GM23338 (cell line): ENCODE results near the gene FBLN2.

Experiments
- CREB1 ChIP-seq: fragments of 250-450 bp; sonication (Bioruptor Pico); IDR thresholded peaks from 2 replicates; pipeline ENCODE4 v1.5.0; 2020; ENCODE audit warnings: low read depth, mild to moderate bottlenecking, moderate library complexity
- ETS1 ChIP-seq: IDR thresholded peaks from 2 replicates; pipeline ENCODE4 v1.6.1; 2016; ENCODE audit warnings: antibody characterized with exemption
- EZH2 ChIP-seq: fragments of 200-600 bp; sonication (generic); IDR thresholded peaks from one replicate; pipeline ENCODE4 v1.8.0; 2017; ENCODE audit warnings: antibody characterized with exemption, mild to moderate bottlenecking, low read depth; ENCODE audit not compliant: unreplicated experiment
- EZH2phosphoT487 ChIP-seq: fragments of 200-600 bp; sonication (generic); IDR thresholded peaks from one replicate; pipeline ENCODE4 v1.8.1; 2018; ENCODE audit warnings: antibody characterized with exemption; ENCODE audit not compliant: unreplicated experiment
- JUNB ChIP-seq: IDR thresholded peaks from one replicate; pipeline ENCODE4 v1.6.1; 2016; ENCODE audit warnings: antibody characterized with exemption; ENCODE audit not compliant: unreplicated experiment
- NANOG ChIP-seq: IDR thresholded peaks from 2 replicates; pipeline ENCODE4 v1.6.1; 2016; ENCODE audit warnings: antibody characterized with exemption, borderline replicate concordance
- POLR2AphosphoS5 ChIP-seq: IDR thresholded peaks from 2 replicates; pipeline ENCODE4 v1.6.1; 2016; ENCODE audit warnings: antibody characterized with exemption, low read depth
- ZNF114 ChIP-seq: fragments of 250-450 bp; sonication (Bioruptor Pico); IDR thresholded peaks from 2 replicates; pipeline ENCODE4 v1.5.0; 2020; ENCODE audit warnings: mild to moderate bottlenecking, moderate library complexity
- ZNF331 ChIP-seq: fragments of 250-450 bp; sonication (Bioruptor Pico); IDR thresholded peaks from 2 replicates; pipeline ENCODE4 v1.5.0; 2020; ENCODE audit warnings: low read depth, mild to moderate bottlenecking, moderate library complexity
- TF ChIP-seq, protein P1 (sequence below), 2 experiments: fragments of 200-600 bp in 1 of 2; sonication (generic) in 1 of 2; conservative IDR thresholded peaks; 2 replicates each; pipeline versions ENCODE4 v1.5.1 to v1.6.1; 2016 to 2017; ENCODE audit warnings: antibody characterized with exemption in 2 of 2, low read depth in 2 of 2, mild to moderate bottlenecking in 2 of 2, moderate library complexity in 1 of 2
- TF ChIP-seq, protein P2 (sequence below): IDR thresholded peaks from one replicate; pipeline ENCODE4 v1.6.1; 2018; ENCODE audit warnings: antibody characterized with exemption; ENCODE audit not compliant: unreplicated experiment
- TF ChIP-seq, protein P3 (sequence below): fragments of 250-450 bp; sonication (Bioruptor Pico); IDR thresholded peaks from 2 replicates; pipeline ENCODE4 v1.5.0; 2020; ENCODE audit warnings: mild to moderate bottlenecking, moderate library complexity

GRCh38 chr3:13584427-13584891, 35.5 kb downstream of the FBLN2 start:
- TF ChIP-seq, protein P1, sequence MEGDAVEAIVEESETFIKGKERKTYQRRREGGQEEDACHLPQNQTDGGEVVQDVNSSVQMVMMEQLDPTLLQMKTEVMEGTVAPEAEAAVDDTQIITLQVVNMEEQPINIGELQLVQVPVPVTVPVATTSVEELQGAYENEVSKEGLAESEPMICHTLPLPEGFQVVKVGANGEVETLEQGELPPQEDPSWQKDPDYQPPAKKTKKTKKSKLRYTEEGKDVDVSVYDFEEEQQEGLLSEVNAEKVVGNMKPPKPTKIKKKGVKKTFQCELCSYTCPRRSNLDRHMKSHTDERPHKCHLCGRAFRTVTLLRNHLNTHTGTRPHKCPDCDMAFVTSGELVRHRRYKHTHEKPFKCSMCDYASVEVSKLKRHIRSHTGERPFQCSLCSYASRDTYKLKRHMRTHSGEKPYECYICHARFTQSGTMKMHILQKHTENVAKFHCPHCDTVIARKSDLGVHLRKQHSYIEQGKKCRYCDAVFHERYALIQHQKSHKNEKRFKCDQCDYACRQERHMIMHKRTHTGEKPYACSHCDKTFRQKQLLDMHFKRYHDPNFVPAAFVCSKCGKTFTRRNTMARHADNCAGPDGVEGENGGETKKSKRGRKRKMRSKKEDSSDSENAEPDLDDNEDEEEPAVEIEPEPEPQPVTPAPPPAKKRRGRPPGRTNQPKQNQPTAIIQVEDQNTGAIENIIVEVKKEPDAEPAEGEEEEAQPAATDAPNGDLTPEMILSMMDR (conservative IDR thresholded peaks at IDR 0.05; ENCODE audit: low read depth in 2 of 2), result no peak
- TF ChIP-seq POLR2AphosphoS5 (no peak), NANOG (no peak), ETS1 (no peak), EZH2 (no peak), EZH2phosphoT487 (no peak), ZNF331 (CRISPR knock-in tag) (no peak), CREB1 (CRISPR knock-in tag) (no peak), ZNF114 (CRISPR knock-in tag) (no peak), JUNB (no peak)
- TF ChIP-seq, protein P2, sequence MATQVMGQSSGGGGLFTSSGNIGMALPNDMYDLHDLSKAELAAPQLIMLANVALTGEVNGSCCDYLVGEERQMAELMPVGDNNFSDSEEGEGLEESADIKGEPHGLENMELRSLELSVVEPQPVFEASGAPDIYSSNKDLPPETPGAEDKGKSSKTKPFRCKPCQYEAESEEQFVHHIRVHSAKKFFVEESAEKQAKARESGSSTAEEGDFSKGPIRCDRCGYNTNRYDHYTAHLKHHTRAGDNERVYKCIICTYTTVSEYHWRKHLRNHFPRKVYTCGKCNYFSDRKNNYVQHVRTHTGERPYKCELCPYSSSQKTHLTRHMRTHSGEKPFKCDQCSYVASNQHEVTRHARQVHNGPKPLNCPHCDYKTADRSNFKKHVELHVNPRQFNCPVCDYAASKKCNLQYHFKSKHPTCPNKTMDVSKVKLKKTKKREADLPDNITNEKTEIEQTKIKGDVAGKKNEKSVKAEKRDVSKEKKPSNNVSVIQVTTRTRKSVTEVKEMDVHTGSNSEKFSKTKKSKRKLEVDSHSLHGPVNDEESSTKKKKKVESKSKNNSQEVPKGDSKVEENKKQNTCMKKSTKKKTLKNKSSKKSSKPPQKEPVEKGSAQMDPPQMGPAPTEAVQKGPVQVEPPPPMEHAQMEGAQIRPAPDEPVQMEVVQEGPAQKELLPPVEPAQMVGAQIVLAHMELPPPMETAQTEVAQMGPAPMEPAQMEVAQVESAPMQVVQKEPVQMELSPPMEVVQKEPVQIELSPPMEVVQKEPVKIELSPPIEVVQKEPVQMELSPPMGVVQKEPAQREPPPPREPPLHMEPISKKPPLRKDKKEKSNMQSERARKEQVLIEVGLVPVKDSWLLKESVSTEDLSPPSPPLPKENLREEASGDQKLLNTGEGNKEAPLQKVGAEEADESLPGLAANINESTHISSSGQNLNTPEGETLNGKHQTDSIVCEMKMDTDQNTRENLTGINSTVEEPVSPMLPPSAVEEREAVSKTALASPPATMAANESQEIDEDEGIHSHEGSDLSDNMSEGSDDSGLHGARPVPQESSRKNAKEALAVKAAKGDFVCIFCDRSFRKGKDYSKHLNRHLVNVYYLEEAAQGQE, result no peak
- TF ChIP-seq, protein P3, sequence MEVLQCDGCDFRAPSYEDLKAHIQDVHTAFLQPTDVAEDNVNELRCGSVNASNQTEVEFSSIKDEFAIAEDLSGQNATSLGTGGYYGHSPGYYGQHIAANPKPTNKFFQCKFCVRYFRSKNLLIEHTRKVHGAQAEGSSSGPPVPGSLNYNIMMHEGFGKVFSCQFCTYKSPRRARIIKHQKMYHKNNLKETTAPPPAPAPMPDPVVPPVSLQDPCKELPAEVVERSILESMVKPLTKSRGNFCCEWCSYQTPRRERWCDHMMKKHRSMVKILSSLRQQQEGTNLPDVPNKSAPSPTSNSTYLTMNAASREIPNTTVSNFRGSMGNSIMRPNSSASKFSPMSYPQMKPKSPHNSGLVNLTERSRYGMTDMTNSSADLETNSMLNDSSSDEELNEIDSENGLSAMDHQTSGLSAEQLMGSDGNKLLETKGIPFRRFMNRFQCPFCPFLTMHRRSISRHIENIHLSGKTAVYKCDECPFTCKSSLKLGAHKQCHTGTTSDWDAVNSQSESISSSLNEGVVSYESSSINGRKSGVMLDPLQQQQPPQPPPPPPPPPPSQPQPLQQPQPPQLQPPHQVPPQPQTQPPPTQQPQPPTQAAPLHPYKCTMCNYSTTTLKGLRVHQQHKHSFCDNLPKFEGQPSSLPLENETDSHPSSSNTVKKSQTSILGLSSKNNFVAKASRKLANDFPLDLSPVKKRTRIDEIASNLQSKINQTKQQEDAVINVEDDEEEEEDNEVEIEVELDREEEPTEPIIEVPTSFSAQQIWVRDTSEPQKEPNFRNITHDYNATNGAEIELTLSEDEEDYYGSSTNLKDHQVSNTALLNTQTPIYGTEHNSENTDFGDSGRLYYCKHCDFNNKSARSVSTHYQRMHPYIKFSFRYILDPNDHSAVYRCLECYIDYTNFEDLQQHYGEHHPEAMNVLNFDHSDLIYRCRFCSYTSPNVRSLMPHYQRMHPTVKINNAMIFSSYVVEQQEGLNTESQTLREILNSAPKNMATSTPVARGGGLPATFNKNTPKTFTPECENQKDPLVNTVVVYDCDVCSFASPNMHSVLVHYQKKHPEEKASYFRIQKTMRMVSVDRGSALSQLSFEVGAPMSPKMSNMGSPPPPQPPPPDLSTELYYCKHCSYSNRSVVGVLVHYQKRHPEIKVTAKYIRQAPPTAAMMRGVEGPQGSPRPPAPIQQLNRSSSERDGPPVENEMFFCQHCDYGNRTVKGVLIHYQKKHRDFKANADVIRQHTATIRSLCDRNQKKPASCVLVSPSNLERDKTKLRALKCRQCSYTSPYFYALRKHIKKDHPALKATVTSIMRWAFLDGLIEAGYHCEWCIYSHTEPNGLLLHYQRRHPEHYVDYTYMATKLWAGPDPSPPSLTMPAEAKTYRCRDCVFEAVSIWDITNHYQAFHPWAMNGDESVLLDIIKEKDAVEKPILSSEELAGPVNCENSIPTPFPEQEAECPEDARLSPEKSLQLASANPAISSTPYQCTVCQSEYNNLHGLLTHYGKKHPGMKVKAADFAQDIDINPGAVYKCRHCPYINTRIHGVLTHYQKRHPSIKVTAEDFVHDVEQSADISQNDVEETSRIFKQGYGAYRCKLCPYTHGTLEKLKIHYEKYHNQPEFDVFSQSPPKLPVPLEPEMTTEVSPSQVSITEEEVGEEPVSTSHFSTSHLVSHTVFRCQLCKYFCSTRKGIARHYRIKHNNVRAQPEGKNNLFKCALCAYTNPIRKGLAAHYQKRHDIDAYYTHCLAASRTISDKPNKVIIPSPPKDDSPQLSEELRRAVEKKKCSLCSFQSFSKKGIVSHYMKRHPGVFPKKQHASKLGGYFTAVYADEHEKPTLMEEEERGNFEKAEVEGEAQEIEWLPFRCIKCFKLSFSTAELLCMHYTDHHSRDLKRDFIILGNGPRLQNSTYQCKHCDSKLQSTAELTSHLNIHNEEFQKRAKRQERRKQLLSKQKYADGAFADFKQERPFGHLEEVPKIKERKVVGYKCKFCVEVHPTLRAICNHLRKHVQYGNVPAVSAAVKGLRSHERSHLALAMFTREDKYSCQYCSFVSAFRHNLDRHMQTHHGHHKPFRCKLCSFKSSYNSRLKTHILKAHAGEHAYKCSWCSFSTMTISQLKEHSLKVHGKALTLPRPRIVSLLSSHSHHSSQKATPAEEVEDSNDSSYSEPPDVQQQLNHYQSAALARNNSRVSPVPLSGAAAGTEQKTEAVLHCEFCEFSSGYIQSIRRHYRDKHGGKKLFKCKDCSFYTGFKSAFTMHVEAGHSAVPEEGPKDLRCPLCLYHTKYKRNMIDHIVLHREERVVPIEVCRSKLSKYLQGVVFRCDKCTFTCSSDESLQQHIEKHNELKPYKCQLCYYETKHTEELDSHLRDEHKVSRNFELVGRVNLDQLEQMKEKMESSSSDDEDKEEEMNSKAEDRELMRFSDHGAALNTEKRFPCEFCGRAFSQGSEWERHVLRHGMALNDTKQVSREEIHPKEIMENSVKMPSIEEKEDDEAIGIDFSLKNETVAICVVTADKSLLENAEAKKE (CRISPR knock-in tag), result no peak
